Stimulated activated naive CD8-positive, alpha-beta T cell treated with anti-CD3 and anti-CD28 coated beads, Interleukin-15, Interleukin-2, amounts not matched to agents 100 ng/mL and 50 ng/mL, for 24 hours (primary cell): Measurements from ENCODE around the gene C15orf40.
"Not testable (repeated sequence)": the region's sequence is repeated elsewhere in the genome, so short reads cannot be mapped to it uniquely, and the experiment has no call there.

Experiments used
- H3K27ac Mint-ChIP-seq: one replicate; pipeline ENCODE4 v1.8.0; 2021; ENCODE audit warnings: mild to moderate bottlenecking, mixed read lengths
- H3K27me3 Mint-ChIP-seq: one replicate; pipeline ENCODE4 v1.8.0; 2021; ENCODE audit warnings: mixed read lengths
- H3K36me3 Mint-ChIP-seq: one replicate; pipeline ENCODE4 v1.8.0; 2021; ENCODE audit warnings: low read depth, mixed read lengths
- H3K4me1 Mint-ChIP-seq: one replicate; pipeline ENCODE4 v1.8.0; 2021; ENCODE audit warnings: low read depth, mixed read lengths
- H3K4me3 Mint-ChIP-seq: one replicate; pipeline ENCODE4 v1.8.0; 2021; ENCODE audit warnings: mild to moderate bottlenecking, mixed read lengths
- H3K9me3 Mint-ChIP-seq: one replicate; pipeline ENCODE4 v1.8.0; 2021; ENCODE audit warnings: mixed read lengths

Gene C15orf40

GRCh38 chr15:83012076-83012426 lies 612 bp upstream of the C15orf40 start:
- Mint-ChIP-seq H3K9me3 (peaks cover 14% of the 10 kb centered on the region), H3K4me3 (peak overlapping the region; percentile 92)

DNA sequence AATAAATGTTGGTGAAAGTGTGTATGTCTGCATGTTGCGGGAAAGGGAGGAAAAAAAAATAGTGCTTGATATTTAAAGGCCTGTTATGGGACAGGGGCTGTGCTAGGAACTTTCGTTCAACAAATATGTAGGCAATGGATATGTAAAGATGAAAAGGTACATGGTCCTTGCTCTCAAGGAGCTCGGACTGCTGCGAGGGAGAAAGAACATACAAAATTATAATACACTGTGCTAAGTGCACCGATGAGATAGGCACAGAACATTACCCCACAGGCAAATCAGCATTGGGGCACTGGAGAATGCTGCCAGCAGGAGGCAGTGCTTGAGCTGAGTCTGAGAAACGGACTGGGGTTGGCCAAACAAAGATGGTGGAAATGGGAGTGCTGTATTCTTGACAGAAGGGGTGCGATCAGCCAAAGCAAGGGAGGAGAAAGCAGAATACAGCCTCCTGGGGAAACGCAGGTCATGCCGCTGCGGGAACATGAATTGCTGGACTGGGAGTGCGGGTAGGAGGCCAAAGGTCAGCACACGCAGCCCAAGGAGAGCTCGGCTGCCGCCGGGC lies 649 bp downstream of the C15orf40 start:
- Mint-ChIP-seq H3K27ac (peak overlapping the region; percentile 89), H3K9me3 (peaks cover 14% of the 10 kb centered on the region), H3K4me1 (peaks cover 44% of the 10 kb centered on the region), H3K4me3 (peak overlapping the region; percentile 92), H3K36me3 (peaks cover 49% of the 10 kb centered on the region), H3K27me3 (no peaks in the 10 kb centered on the region)

More at GRCh38 chr15:83012076-83012426, 612 bp upstream of the C15orf40 start:
- Mint-ChIP-seq H3K27me3 (no peaks in the 10 kb centered on the region), H3K36me3 (peaks cover 51% of the 10 kb centered on the region), H3K27ac (peak overlapping the region; percentile 93), H3K4me1 (peaks cover 44% of the 10 kb centered on the region)

DNA sequence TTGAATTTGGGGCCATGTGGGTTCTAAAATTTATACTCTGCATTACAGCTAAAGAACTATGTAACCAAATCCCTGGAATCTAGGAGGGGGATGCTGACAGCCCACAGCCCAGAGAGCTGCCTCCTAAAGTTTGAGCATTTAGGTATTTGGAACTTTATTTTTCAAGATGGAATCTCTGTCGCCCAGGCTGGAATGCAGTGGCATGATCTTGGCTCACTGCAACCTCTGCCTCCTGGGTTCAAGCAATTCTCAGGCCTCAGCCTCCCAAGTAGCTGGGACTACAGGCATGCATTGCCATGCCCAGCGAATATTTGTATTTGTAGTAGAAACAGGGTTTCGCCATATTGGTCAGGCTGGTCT lies 10.8 kb downstream of the C15orf40 start:
- H3K9me3 Mint-ChIP-seq, H3K27me3 Mint-ChIP-seq, H3K4me1 Mint-ChIP-seq, H3K4me3 Mint-ChIP-seq, H3K36me3 Mint-ChIP-seq, H3K27ac Mint-ChIP-seq: not testable (repeated sequence)

DNA sequence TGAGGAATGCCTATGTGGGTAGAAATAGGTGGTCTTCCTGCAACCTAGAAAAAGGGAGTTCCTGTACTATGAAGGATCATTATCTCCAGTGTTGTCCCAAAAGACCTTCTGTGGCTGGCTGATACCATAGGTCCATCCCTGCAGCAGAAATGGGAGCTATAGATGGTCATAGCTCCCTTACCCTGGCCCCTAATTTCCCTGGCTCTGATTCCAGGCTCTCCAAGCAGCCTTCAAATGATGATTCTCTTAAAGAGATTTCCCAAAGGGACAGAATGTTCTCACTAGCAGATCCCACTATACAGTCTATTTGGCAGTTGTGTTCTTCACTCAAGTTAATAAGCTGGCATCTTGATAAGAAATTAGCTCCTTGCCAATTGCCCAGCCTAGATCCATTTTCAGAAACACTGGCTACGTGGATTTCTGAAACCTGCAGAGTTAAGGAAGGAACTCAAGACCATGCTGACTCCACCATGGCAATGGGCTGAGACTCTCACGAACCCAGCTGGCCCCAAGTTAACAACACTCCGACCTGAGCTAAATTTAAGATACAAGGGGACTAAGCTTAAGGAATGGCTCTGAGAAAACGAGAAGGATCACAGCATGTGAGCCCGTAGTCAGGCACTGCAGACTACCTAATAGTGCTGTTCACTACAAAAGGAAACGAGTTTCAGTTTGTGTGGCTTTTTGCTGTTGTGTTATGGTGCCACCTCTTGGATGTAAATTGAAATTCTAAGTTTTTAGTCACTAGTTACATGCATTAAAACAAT lies 11.4 kb downstream of the C15orf40 start:
- Mint-ChIP-seq H3K4me1 (peaks cover 7% of the 10 kb centered on the region), H3K4me3 (peak overlapping the region; percentile 68), H3K27me3 (no peaks in the 10 kb centered on the region), H3K36me3 (no peaks in the 10 kb centered on the region), H3K27ac (peak overlapping the region; percentile 59), H3K9me3 (no peaks in the 10 kb centered on the region)

DNA sequence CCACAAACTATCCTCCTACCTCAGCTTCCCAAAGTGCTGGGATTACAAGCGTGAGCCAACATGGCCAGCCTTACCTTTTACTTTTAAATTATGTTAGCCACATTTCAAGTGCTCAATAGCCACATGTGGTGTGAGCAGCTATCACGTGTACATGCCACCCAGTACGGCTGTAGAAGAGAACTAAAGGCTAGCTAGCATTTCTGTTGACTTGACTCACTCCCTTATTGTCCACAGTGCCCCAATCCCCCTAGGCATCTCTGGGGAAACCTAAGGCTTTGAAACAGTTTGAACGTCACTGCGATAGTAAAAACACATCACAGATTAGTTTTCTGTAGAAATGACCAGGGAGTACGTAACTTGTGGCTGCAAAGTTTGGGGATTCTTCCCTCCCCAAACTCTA lies 12.0 kb downstream of the C15orf40 start:
- Mint-ChIP-seq H3K27me3 (no peaks in the 10 kb centered on the region), H3K4me3 (no peak overlapping the region), H3K36me3 (no peaks in the 10 kb centered on the region), H3K4me1 (peaks cover 7% of the 10 kb centered on the region), H3K27ac (no peak overlapping the region), H3K9me3 (no peaks in the 10 kb centered on the region)

DNA sequence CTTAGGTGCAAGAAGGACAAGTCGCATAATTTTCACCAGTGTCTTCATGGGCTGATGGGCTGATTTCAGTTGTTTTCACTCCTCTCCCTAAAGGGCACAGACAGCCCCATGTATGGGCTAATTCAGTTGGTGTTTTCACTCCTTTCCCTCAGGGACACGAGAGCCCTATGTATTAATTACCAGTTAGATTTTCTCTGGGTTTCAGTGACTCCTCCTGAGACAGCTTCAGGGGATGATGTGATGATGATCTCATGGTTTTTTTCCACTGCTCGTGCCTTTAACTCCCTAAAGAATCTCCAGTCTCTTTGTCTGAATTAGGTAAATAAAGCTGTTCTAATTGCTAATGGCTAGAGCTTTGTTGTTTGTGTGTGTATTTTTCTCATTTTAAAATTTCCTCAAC lies 15.5 kb downstream of the C15orf40 start:
- peaks cover 7% of the 10 kb centered on the region for H3K4me1 Mint-ChIP-seq
- no peaks in the 10 kb centered on the region for H3K9me3 Mint-ChIP-seq
- H3K27ac Mint-ChIP-seq, result peak overlapping the region; percentile 31
- peaks cover 7% of the 10 kb centered on the region for H3K36me3 Mint-ChIP-seq
- H3K4me3 Mint-ChIP-seq, result no peak overlapping the region
- no peaks in the 10 kb centered on the region for H3K27me3 Mint-ChIP-seq

DNA sequence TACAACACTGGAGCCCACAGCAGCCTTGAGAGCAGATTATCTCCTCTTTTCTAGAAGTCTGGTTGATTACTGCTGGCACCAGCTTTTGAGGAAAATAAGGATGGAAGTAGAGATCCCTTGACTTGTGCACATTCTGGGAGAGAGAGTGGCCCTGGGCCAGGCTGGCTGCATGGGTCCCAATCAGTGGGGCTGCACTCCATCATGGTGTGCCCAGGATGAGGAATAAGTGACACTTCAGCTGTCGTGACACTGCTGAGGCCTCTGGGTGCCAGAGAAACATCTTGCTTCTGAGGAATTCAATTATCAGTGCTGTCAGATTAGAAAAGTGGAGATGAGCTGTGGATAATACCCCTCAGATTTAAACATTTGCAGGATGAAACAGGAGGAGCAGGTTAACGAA lies 16.4 kb downstream of the C15orf40 start:
- H3K9me3 Mint-ChIP-seq, result no peaks in the 10 kb centered on the region
- H3K27ac Mint-ChIP-seq, result no peak overlapping the region
- H3K27me3 Mint-ChIP-seq, result no peaks in the 10 kb centered on the region
- H3K36me3 Mint-ChIP-seq, result peaks cover 13% of the 10 kb centered on the region
- H3K4me1 Mint-ChIP-seq, result peaks cover 3% of the 10 kb centered on the region
- no peak overlapping the region for H3K4me3 Mint-ChIP-seq

DNA sequence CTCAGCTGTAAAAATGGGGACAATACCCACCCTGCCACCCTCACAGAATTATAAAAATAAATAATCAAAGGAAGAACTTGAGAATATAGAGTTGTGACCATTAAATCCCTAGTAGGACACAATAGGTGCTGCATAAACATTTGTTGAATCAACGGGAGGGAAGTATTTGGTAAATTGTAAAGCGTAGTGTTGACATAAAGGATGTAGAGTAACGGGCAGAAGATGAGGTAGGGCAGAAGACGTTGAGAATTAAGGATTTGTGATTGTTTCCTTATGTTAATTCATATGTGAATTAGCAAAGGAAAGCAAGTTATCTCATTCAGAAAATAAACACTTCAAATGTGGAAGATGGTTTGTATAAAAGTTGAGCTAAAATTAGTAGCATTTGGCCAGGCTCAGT lies 18.3 kb downstream of the C15orf40 start:
- H3K4me3 Mint-ChIP-seq, result no peak overlapping the region
- H3K9me3 Mint-ChIP-seq, result no peaks in the 10 kb centered on the region
- H3K27ac Mint-ChIP-seq, result no peak overlapping the region

DNA sequence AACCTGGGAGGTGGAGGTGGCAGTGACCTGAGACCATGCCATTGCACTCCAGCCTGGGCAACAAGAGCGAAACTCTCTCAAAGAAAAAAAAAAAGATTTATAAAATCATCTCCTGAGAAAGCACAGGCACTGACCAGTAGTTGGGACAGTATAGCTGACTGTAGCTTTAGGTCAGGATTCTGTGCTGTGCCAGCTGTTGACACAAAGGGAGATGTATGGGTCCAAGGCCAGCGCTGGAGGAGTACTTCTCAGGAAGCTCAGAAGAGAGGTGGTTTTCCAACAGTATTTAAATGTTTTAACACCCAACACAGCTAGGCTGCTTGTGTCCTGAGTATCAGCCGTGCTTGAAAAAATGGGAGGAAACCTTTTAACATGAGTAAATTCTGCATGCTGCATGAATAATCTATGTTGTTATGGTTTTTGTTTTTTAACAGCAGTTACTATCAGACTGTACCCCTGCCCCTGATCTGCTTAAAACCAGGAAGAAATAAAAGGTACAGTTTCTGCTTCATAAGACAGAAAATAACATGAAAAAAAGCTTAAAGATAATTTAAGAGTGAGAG lies 18.9 kb downstream of the C15orf40 start:
- H3K4me3 Mint-ChIP-seq, result no peak overlapping the region
- H3K27ac Mint-ChIP-seq, result no peak overlapping the region
- no peaks in the 10 kb centered on the region for H3K9me3 Mint-ChIP-seq
- H3K36me3 Mint-ChIP-seq, result peaks cover 31% of the 10 kb centered on the region
- no peaks in the 10 kb centered on the region for H3K27me3 Mint-ChIP-seq
- H3K4me1 Mint-ChIP-seq, result peaks cover 10% of the 10 kb centered on the region

More for the DNA sequence above, 18.3 kb downstream of the C15orf40 start:
- Mint-ChIP-seq H3K4me1 (peaks cover 7% of the 10 kb centered on the region), H3K27me3 (no peaks in the 10 kb centered on the region), H3K36me3 (peaks cover 29% of the 10 kb centered on the region)

- H3K9me3 Mint-ChIP-seq, result no peaks in the 10 kb centered on the region
- peak overlapping the region; percentile 97 for H3K4me3 Mint-ChIP-seq
- peaks cover 32% of the 10 kb centered on the region for H3K36me3 Mint-ChIP-seq
- H3K27ac Mint-ChIP-seq, result peak overlapping the region; percentile 93
- peaks cover 36% of the 10 kb centered on the region for H3K4me1 Mint-ChIP-seq
- no peaks in the 10 kb centered on the region for H3K27me3 Mint-ChIP-seq
Observed at GRCh38 chr15:82986442-82986780, 25.0 kb downstream of the C15orf40 start.

GRCh38 chr15:82985688-82986441 lies 25.6 kb downstream of the C15orf40 start, which contains the start of gene RAMAC:
Gene RAMAC, plus strand, starts transcription at chr15:82986210. Its CDS starts 2,809 bp downstream, at chr15:82989019.
- Mint-ChIP-seq H3K36me3 (peaks cover 28% of the 10 kb centered on the region), H3K27ac (peak within 1 kb of the TSS; percentile 93), H3K9me3 (no peaks in the 10 kb centered on the region), H3K27me3 (no peaks in the 10 kb centered on the region), H3K4me1 (peaks cover 36% of the 10 kb centered on the region), H3K4me3 (peak within 1 kb of the TSS; percentile 97)

- Mint-ChIP-seq H3K4me1 (peaks cover 19% of the 10 kb centered on the region), H3K4me3 (no peak overlapping the region), H3K36me3 (no peaks in the 10 kb centered on the region), H3K9me3 (no peaks in the 10 kb centered on the region), H3K27ac (no peak overlapping the region), H3K27me3 (no peaks in the 10 kb centered on the region)
Observed at GRCh38 chr15:82980981-82981380, 30.5 kb downstream of the C15orf40 start.

DNA sequence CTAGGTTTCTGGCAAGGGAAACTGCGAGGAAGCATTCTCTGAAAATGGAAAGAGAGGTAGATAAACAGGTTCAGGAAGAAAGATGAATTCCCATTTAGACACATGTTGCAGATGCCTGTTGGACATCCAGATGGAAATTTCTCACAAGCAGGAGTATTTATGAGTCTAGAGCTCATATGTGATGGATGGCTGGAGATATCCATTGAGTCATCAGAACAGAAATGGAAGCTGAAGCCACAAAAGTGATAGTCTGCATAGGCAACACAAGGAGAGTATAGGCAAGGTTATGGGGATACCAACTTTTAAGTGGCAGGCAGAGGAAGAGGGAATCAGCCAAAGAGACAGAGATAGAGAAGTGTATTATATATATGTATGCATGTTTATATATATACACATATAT lies 31.7 kb downstream of the C15orf40 start:
- Mint-ChIP-seq H3K4me1 (peaks cover 7% of the 10 kb centered on the region), H3K9me3 (no peaks in the 10 kb centered on the region), H3K36me3 (no peaks in the 10 kb centered on the region), H3K4me3 (no peak overlapping the region), H3K27me3 (no peaks in the 10 kb centered on the region), H3K27ac (no peak overlapping the region)

DNA sequence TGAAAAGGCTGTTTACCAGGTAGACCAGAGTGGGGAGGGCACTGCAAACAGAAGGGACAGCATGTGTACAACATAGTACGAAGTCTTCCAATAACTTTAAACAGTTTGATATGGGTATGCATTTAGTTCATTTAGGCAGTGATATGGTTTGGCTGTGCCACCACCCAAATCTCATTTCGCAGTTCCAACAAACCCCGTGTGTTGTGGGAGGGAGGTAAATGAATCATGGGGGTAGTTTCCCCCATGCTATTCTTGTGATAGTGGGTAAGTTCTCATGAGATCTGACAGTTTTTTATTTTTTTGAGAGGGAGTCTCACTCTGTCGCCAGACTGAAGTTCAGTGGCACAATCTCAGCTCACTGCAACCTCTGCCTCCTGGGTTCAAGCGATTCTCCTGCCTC lies 33.0 kb downstream of the C15orf40 start:
- Mint-ChIP-seq H3K9me3 (no peaks in the 10 kb centered on the region), H3K27me3 (no peaks in the 10 kb centered on the region), H3K4me1 (peaks cover 5% of the 10 kb centered on the region), H3K27ac (no peak overlapping the region), H3K36me3 (no peaks in the 10 kb centered on the region), H3K4me3 (no peak overlapping the region)

DNA sequence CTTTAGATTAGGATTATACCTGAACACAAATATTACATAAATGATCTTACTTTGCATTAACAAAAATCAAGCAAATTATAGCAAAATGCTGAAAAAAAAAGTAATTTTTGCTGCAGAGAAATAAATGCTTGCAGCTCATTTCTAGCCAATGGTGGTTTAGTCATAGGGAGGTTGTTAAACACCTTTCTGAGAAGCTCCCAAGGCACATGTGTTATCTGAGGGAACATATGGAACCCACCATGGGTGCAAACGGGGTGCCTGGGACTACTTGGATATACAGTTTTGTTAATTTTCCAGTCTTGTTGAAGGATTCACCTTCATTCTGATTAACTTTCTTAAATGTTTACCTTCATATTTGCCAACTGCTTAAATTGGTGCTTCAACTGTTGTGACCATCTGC lies 34.4 kb downstream of the C15orf40 start:
- H3K36me3 Mint-ChIP-seq, result no peaks in the 10 kb centered on the region
- no peak overlapping the region for H3K27ac Mint-ChIP-seq
- H3K4me1 Mint-ChIP-seq, result peaks cover 5% of the 10 kb centered on the region
- H3K9me3 Mint-ChIP-seq, result no peaks in the 10 kb centered on the region
- H3K4me3 Mint-ChIP-seq, result no peak overlapping the region
- no peaks in the 10 kb centered on the region for H3K27me3 Mint-ChIP-seq
